HepG2 (cell line): Measurements from ENCODE around the gene CBX5. TPM values are rescaled to one million over a fixed set of nuclear protein-coding genes. Genes with fewer than 3 reads are reported as not detected.

Experiments
- ATAC-seq: fragments of 200-7000 bp; cut with Tn5 transposase; 3 replicates; pipeline ENCODE4 v1.9.1; 2020; ENCODE audit warnings: mild to moderate bottlenecking, moderate library complexity
- BruUV-seq: library from RNA; stranded (reverse); fragments of 400-500 nt; replicated peaks from 2 replicates; lab custom pipeline; 2021; lab: Mats Ljungman, UMichigan
- CTCF ChIA-PET: fragments of 300-600 bp; formaldehyde crosslinking; extraction: SDS; loops from one replicate; lab custom pipeline; 2021; ENCODE audit warnings: low total read pairs, inconsistent platforms, low intra/inter-chr PET ratio; lab: Yijun Ruan, JAX
- POLR2A ChIA-PET: fragments of 350-600 bp; sonication (Branson Sonifier 250); formaldehyde crosslinking; loops from one replicate; lab custom pipeline; 2020; ENCODE audit warnings: antibody characterized with exemption, inconsistent platforms; lab: Yijun Ruan, JAX
- DNase-seq: peaks from one replicate; pipeline ENCODE4 v3.0.0-alpha.2; 2015; ENCODE audit warnings: low spot score
- FAIRE-seq: peaks from 3 replicates; lab custom pipeline; 2011; peaks lifted over from hg19 to GRCh38; lab: Jason Lieb, UNC
- H2AFZ ChIP-seq: one replicate; pipeline ENCODE4 v1.6.1; 2011; ENCODE audit warnings: low read length, inconsistent platforms
- H3K27ac ChIP-seq: fragments of 300-600 bp; 3 replicates; pipeline ENCODE4 v1.8.0; 2011; ENCODE audit warnings: mixed run types, mild to moderate bottlenecking, mixed read lengths, low read length, inconsistent platforms; ENCODE audit not compliant: insufficient read depth; ENCODE audit errors: extremely low read length
- H3K27me3 ChIP-seq, 2 experiments: fragments of 200-600 bp in 1 of 2; 2 replicates in 1 of 2; 3 replicates in 1 of 2; pipeline versions ENCODE4 v1.6.0 to v1.8.0; 2011; ENCODE audit warnings: low read length in 2 of 2, mild to moderate bottlenecking in 2 of 2, moderate library complexity in 2 of 2, inconsistent platforms in 1 of 2; ENCODE audit not compliant: insufficient read depth in 2 of 2, control insufficient read depth in 1 of 2
- H3K36me3 ChIP-seq, 2 experiments: fragments of 200-600 bp in 1 of 2; replicated peaks in 1 of 2; 2 replicates in 1 of 2; 3 replicates in 1 of 2; pipeline versions ENCODE4 v1.5.1 to v1.8.0; 2011; ENCODE audit warnings: low read length in 2 of 2, inconsistent platforms in 1 of 2; ENCODE audit not compliant: insufficient read depth in 2 of 2, control insufficient read depth in 1 of 2
- H3K4me1 ChIP-seq: 2 replicates; pipeline ENCODE4 v1.5.1; 2012; ENCODE audit warnings: low read length, inconsistent platforms; ENCODE audit not compliant: insufficient read depth
- H3K4me2 ChIP-seq: 2 replicates; pipeline ENCODE4 v1.6.0; 2011; ENCODE audit warnings: low read depth, low read length, inconsistent platforms
- H3K4me3 ChIP-seq, 3 experiments: fragments of 200-600 bp in 1 of 3; sonication (generic), shearing (Covaris generic) in 1 of 3; replicated peaks in 1 of 3; 2 replicates each; pipeline ENCODE4 v1.5.1; 2011 to 2016; ENCODE audit warnings: low read length in 3 of 3, inconsistent platforms in 2 of 3, low read depth in 2 of 3, mild to moderate bottlenecking in 2 of 3, control low read depth in 1 of 3, mixed read lengths in 1 of 3; ENCODE audit not compliant: insufficient read depth in 1 of 3
- H3K79me2 ChIP-seq: one replicate; pipeline ENCODE4 v1.6.1; 2011; ENCODE audit warnings: low read length, inconsistent platforms; ENCODE audit not compliant: insufficient read depth
- H3K9ac ChIP-seq: 2 replicates; pipeline ENCODE4 v1.6.0; 2011; ENCODE audit warnings: mild to moderate bottlenecking, low read depth, low read length, inconsistent platforms; ENCODE audit not compliant: insufficient read depth
- H3K9me3 ChIP-seq: 2 replicates; pipeline ENCODE4 v1.5.1; 2012; ENCODE audit warnings: mild to moderate bottlenecking, low read length
- H4K20me1 ChIP-seq: 2 replicates; pipeline ENCODE4 v1.6.0; 2011; ENCODE audit warnings: inconsistent platforms, mild to moderate bottlenecking, low read length, moderate library complexity; ENCODE audit not compliant: insufficient read depth
- CCDC6 ChIP-seq: sonication (generic); formaldehyde crosslinking; IDR thresholded peaks from 2 replicates; pipeline ENCODE4 v1.8.1; 2022; ENCODE audit warnings: mild to moderate bottlenecking, missing genetic modification reagents, moderate library complexity
- MEF2D ChIP-seq: sonication (generic); formaldehyde crosslinking; IDR thresholded peaks from 2 replicates; pipeline ENCODE4 v1.5.1; 2020; ENCODE audit warnings: mild to moderate bottlenecking, missing genetic modification reagents
- NR2C2 ChIP-seq: sonication (generic); formaldehyde crosslinking; IDR thresholded peaks from 2 replicates; pipeline ENCODE4 v1.4.0; 2020; ENCODE audit warnings: missing genetic modification reagents, mild to moderate bottlenecking, moderate library complexity, borderline replicate concordance
- PAWR ChIP-seq: sonication (generic); formaldehyde crosslinking; IDR thresholded peaks from 2 replicates; pipeline ENCODE4 v1.4.0; 2020; ENCODE audit warnings: missing genetic modification reagents, mild to moderate bottlenecking, borderline replicate concordance
- SKI ChIP-seq: fragments of 450-650 bp; IDR thresholded peaks from one replicate; pipeline ENCODE4 v1.6.1; 2018; ENCODE audit warnings: mild to moderate bottlenecking; ENCODE audit not compliant: partially characterized antibody
- SMAD1 ChIP-seq: sonication (generic); formaldehyde crosslinking; IDR thresholded peaks from 2 replicates; pipeline ENCODE4 v1.4.0; 2020; ENCODE audit warnings: missing genetic modification reagents, low read depth, mild to moderate bottlenecking, borderline replicate concordance
- ZNF205 ChIP-seq: IDR thresholded peaks from 2 replicates; pipeline ENCODE4 v1.6.1; 2018; ENCODE audit warnings: missing biosample characterization, missing genetic modification reagents
- ZNF318 ChIP-seq: sonication (generic); formaldehyde crosslinking; IDR thresholded peaks from 2 replicates; pipeline ENCODE4 v1.4.0; 2020; ENCODE audit warnings: mild to moderate bottlenecking, missing genetic modification reagents
- ZNF614 ChIP-seq: IDR thresholded peaks from 2 replicates; pipeline ENCODE4 v1.6.1; 2018; ENCODE audit warnings: missing biosample characterization, missing genetic modification reagents, inconsistent platforms, borderline replicate concordance
- WGBS: methylation state at CpG from one replicate; pipeline ENCODE4 v1.1.6; 2017; ENCODE audit warnings: low lambda C conversion rate; 5-methylcytosine and 5-hydroxymethylcytosine counted together
- in situ Hi-C: cut with HindIII; loops from 2 replicates; pipeline ENCODE4 v1.10.0; 2017; ENCODE audit warnings: low pct_unique_long_range_greater_than_20kb; ENCODE audit not compliant: extremely low pct_ligation_motif_present
- intact Hi-C: fragments of 100-400 bp; cut with micrococcal nuclease; formaldehyde crosslinking; loops from one replicate; pipeline ENCODE4 v1.10.0; 2022; ENCODE audit not compliant: unreplicated experiment
- polyA plus RNA-seq, 8 experiments: library from polyadenylated mRNA; depleted of rRNA in 3 of 8; stranded (reverse) in 7 of 8; unstranded in 1 of 8; fragments of >200 nt; fragmentation: Illumina TruSeq in 4 of 8; extraction: Trizol in 4 of 8; gene quantifications; 2 replicates each; pipeline versions ENCODE4 v1.2.1 to v1.2.3, GENCODE V29; 2011 to 2016; ENCODE audit warnings: low read depth in 4 of 8, missing spikeins in 1 of 8, mixed read lengths in 1 of 8; ENCODE audit not compliant: insufficient read depth in 1 of 8
- total RNA-seq, 5 experiments: library from RNA; depleted of rRNA; stranded (reverse); fragments of >200 nt; fragmentation: Illumina TruSeq; extraction: Trizol; gene quantifications; 2 replicates each; pipeline ENCODE4 v1.2.3, GENCODE V29; 2016; ENCODE audit warnings: low read depth in 1 of 5
- TF ChIP-seq, protein P1 (sequence below): sonication (generic); formaldehyde crosslinking; conservative IDR thresholded peaks from 2 replicates; pipeline ENCODE4 v1.4.0; 2020; ENCODE audit warnings: missing genetic modification reagents
- TF ChIP-seq, protein P2 (sequence below): sonication (generic); formaldehyde crosslinking; IDR thresholded peaks from 2 replicates; pipeline ENCODE4 v1.4.0; 2020; ENCODE audit warnings: missing genetic modification reagents

The CBX5 gene
- total and polyA plus RNA-seq, 2 of the 13 experiments (the other 11 are each of a cell fraction or from before 2014, with no cell fraction given), result 16.0 to 22.2 TPM

DNA sequence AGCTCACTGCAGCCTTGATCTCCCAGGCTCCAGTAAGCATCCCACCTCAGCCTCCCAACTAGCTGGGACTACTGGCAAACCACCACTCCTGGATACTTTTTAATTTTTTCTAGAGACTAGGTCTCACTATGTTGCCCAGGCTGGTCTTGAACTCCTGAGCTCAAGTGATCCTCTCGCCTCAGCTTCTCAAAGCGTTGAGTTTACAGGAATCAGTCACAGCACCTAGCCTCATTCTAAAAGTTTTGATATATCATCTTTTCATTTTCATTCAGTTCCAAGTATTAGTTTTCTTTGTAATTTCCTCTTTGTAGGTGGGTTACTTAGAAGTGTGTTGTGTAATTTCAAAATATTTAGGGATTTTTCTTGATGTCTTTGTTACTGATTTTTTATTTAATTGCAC, 9.6 kb downstream of the CBX5 start:
- no peaks in the 10 kb centered on the region for H3K9me3 ChIP-seq
- 98% methylated on average over 2 of the region's 2 CpGs for WGBS
- ChIA-PET POLR2A (interaction anchor here (1.2 to 1.5 kb wide), 2 partner anchors 10 to 89 kb away, joined by 4 read pairs; partner anchors contain the start of genes CBX5 and HNRNPA1), CTCF (no interaction called here)
- peaks cover 3% of the 10 kb centered on the region for H3K79me2 ChIP-seq
- peaks cover 13% of the 10 kb centered on the region for H3K4me1 ChIP-seq
- no peak for TF ChIP-seq SMAD1 (CRISPR knock-in tag)
- TF ChIP-seq ZNF614 (CRISPR knock-in tag), result no peak
- TF ChIP-seq SKI, result no peak
- TF ChIP-seq ZNF318, result no peak
- TF ChIP-seq, protein P1, sequence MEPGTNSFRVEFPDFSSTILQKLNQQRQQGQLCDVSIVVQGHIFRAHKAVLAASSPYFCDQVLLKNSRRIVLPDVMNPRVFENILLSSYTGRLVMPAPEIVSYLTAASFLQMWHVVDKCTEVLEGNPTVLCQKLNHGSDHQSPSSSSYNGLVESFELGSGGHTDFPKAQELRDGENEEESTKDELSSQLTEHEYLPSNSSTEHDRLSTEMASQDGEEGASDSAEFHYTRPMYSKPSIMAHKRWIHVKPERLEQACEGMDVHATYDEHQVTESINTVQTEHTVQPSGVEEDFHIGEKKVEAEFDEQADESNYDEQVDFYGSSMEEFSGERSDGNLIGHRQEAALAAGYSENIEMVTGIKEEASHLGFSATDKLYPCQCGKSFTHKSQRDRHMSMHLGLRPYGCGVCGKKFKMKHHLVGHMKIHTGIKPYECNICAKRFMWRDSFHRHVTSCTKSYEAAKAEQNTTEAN (CRISPR knock-in tag), result no peak
- TF ChIP-seq MEF2D, result no peak
- TF ChIP-seq, protein P2, sequence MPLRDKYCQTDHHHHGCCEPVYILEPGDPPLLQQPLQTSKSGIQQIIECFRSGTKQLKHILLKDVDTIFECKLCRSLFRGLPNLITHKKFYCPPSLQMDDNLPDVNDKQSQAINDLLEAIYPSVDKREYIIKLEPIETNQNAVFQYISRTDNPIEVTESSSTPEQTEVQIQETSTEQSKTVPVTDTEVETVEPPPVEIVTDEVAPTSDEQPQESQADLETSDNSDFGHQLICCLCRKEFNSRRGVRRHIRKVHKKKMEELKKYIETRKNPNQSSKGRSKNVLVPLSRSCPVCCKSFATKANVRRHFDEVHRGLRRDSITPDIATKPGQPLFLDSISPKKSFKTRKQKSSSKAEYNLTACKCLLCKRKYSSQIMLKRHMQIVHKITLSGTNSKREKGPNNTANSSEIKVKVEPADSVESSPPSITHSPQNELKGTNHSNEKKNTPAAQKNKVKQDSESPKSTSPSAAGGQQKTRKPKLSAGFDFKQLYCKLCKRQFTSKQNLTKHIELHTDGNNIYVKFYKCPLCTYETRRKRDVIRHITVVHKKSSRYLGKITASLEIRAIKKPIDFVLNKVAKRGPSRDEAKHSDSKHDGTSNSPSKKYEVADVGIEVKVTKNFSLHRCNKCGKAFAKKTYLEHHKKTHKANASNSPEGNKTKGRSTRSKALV, result no peak
- no peak for TF ChIP-seq ZNF205 (CRISPR knock-in tag)
- no peak for TF ChIP-seq CCDC6 (CRISPR knock-in tag)
- TF ChIP-seq NR2C2 (CRISPR knock-in tag), result no peak
- no peak for TF ChIP-seq PAWR (CRISPR knock-in tag)
- no peaks in the 10 kb centered on the region for H4K20me1 ChIP-seq
- no TSS peak for BruUV-seq
- H3K4me2 ChIP-seq, result no peak overlapping the region
- ATAC-seq (no peak), DNase-seq (no peak), FAIRE-seq (no peak)
- H3K4me3 ChIP-seq, result no peak overlapping the region
- no peak overlapping the region for H3K27ac ChIP-seq
- in situ Hi-C loops (no loop called here), intact Hi-C loops (no loop called here)
- no peaks in the 10 kb centered on the region for H3K27me3 ChIP-seq
- 0 out of 5 replicates have a peak, but pooled peaks cover 0 to 11% of the 10 kb centered on the region in 2 experiments for H3K36me3 ChIP-seq
- no peak overlapping the region for H3K9ac ChIP-seq
- no peak overlapping the region for H2AFZ ChIP-seq
